ENCODE results near the gene AFAP1L2. TPM values are rescaled to one million over a fixed set of nuclear protein-coding genes. Genes with fewer than 3 reads are reported as not detected.

AFAP1L2 gene
- total RNA-seq, 1 experiment from 2014 or later: not detected

GRCh38 chr10:114328441-114328812, 75.9 kb downstream of the AFAP1L2 start:
- H3K9me3 ChIP-seq (ENCODE audit: low read depth, low read length, poor library complexity, severe bottlenecking): no peaks in the 10 kb centered on the region
- POLR2A ChIA-PET (ENCODE audit: low non-redundant PET): no interaction called here
- H3K27me3 ChIP-seq (replicated peaks; ENCODE audit: insufficient read depth, low read depth, low read length, poor library complexity): no peaks in the 10 kb centered on the region
- DNase-seq (ENCODE audit: low spot score): no peak
- BruUV-seq (replicated peaks): no TSS peak
- no peaks in the 10 kb centered on the region for H3K36me3 ChIP-seq (ENCODE audit: insufficient read depth, low read length, poor library complexity, severe bottlenecking)
- intact Hi-C loops (cut with micrococcal nuclease; ENCODE audit: unreplicated experiment): no loop called here
- no peak overlapping the region for H3K4me3 ChIP-seq (ENCODE audit: low read depth, low read length, poor library complexity, severe bottlenecking)
- H3K27ac ChIP-seq (ENCODE audit: low read depth, low read length, poor library complexity, severe bottlenecking): no peak overlapping the region
- TF ChIP-seq EZH2 (IDR thresholded peaks at IDR 0.05; ENCODE audit: borderline replicate concordance, low read depth, low read length, poor library complexity, severe bottlenecking): no peak
- no peak for TF ChIP-seq CTCF (conservative IDR thresholded peaks at IDR 0.05; ENCODE audit: low read depth, low read length)
- H3K4me1 ChIP-seq (ENCODE audit: insufficient read depth, low read length, poor library complexity, severe bottlenecking): no peaks in the 10 kb centered on the region
- CTCF ChIA-PET: no interaction called here

GRCh38 chr10:114327537-114328440, 76.5 kb downstream of the AFAP1L2 start:
- TF ChIP-seq CTCF (conservative IDR thresholded peaks at IDR 0.05; ENCODE audit: low read depth, low read length) (no peak), EZH2 (IDR thresholded peaks at IDR 0.05; ENCODE audit: borderline replicate concordance, low read depth, low read length, poor library complexity, severe bottlenecking) (no peak)
- no peaks in the 10 kb centered on the region for H3K27me3 ChIP-seq (replicated peaks; ENCODE audit: insufficient read depth, low read depth, low read length, poor library complexity)
- H3K36me3 ChIP-seq (ENCODE audit: insufficient read depth, low read length, poor library complexity, severe bottlenecking): no peaks in the 10 kb centered on the region
- intact Hi-C loops (cut with micrococcal nuclease; ENCODE audit: unreplicated experiment): no loop called here
- no TSS peak for BruUV-seq (replicated peaks)
- ChIA-PET POLR2A (ENCODE audit: low non-redundant PET) (no interaction called here), CTCF (no interaction called here)
- no peaks in the 10 kb centered on the region for H3K9me3 ChIP-seq (ENCODE audit: low read depth, low read length, poor library complexity, severe bottlenecking)
- no peak overlapping the region for H3K4me3 ChIP-seq (ENCODE audit: low read depth, low read length, poor library complexity, severe bottlenecking)
- H3K27ac ChIP-seq (ENCODE audit: low read depth, low read length, poor library complexity, severe bottlenecking): no peak overlapping the region
- no peaks in the 10 kb centered on the region for H3K4me1 ChIP-seq (ENCODE audit: insufficient read depth, low read length, poor library complexity, severe bottlenecking)
- no peak for DNase-seq (ENCODE audit: low spot score)

GRCh38 chr10:114326795-114327194, 77.5 kb downstream of the AFAP1L2 start:
- no peak for TF ChIP-seq CTCF (conservative IDR thresholded peaks at IDR 0.05; ENCODE audit: low read depth, low read length)
- no peak for TF ChIP-seq EZH2 (IDR thresholded peaks at IDR 0.05; ENCODE audit: borderline replicate concordance, low read depth, low read length, poor library complexity, severe bottlenecking)
- Histone ChIP-seq H3K9me3 (ENCODE audit: low read depth, low read length, poor library complexity, severe bottlenecking) (no peaks in the 10 kb centered on the region), H3K36me3 (ENCODE audit: insufficient read depth, low read length, poor library complexity, severe bottlenecking) (no peaks in the 10 kb centered on the region), H3K27ac (ENCODE audit: low read depth, low read length, poor library complexity, severe bottlenecking) (no peak overlapping the region), H3K4me3 (ENCODE audit: low read depth, low read length, poor library complexity, severe bottlenecking) (no peak overlapping the region), H3K27me3 (replicated peaks; ENCODE audit: insufficient read depth, low read depth, low read length, poor library complexity) (no peaks in the 10 kb centered on the region), H3K4me1 (ENCODE audit: insufficient read depth, low read length, poor library complexity, severe bottlenecking) (no peaks in the 10 kb centered on the region)
- intact Hi-C loops (cut with micrococcal nuclease; ENCODE audit: unreplicated experiment): no loop called here
- BruUV-seq (replicated peaks): no TSS peak
- DNase-seq (ENCODE audit: low spot score): no peak
- ChIA-PET POLR2A (ENCODE audit: low non-redundant PET) (no interaction called here), CTCF (no interaction called here)

Measured in A673 (cell line).